Trophoblast cell (in vitro differentiated cells and primary cell): ENCODE data around the gene KAT7.

Experiments
- DNase-seq, 2 donors: peaks; one replicate each; pipeline ENCODE4 v3.0.0-alpha.2; 2016
- H2AFZ ChIP-seq: 2 replicates; pipeline ENCODE4 v1.6.1; 2013; ENCODE audit warnings: low read length, moderate library complexity, mild to moderate bottlenecking; ENCODE audit not compliant: insufficient read depth, poor library complexity
- H2AK5ac ChIP-seq: 2 replicates; pipeline ENCODE4 v1.6.1; 2013; ENCODE audit warnings: mild to moderate bottlenecking, low read length
- H2BK120ac ChIP-seq: 2 replicates; pipeline ENCODE4 v1.6.1; 2013; ENCODE audit warnings: low read length, mild to moderate bottlenecking, moderate library complexity; ENCODE audit not compliant: insufficient read depth, poor library complexity
- H2BK12ac ChIP-seq: 2 replicates; pipeline ENCODE4 v1.6.1; 2013; ENCODE audit warnings: mild to moderate bottlenecking, low read length, moderate library complexity
- H2BK5ac ChIP-seq: 2 replicates; pipeline ENCODE4 v1.6.1; 2013; ENCODE audit warnings: low read length, low read depth, moderate library complexity, mild to moderate bottlenecking; ENCODE audit not compliant: poor library complexity
- H3K14ac ChIP-seq: 2 replicates; pipeline ENCODE4 v1.6.1; 2013; ENCODE audit warnings: mild to moderate bottlenecking, low read length
- H3K18ac ChIP-seq: 2 replicates; pipeline ENCODE4 v1.6.1; 2013; ENCODE audit warnings: mild to moderate bottlenecking, low read length
- H3K23ac ChIP-seq: 2 replicates; pipeline ENCODE4 v1.6.1; 2013; ENCODE audit warnings: low read length
- H3K27ac ChIP-seq: 2 replicates; pipeline ENCODE4 v1.5.1; 2013; ENCODE audit warnings: low read depth, mild to moderate bottlenecking, inconsistent platforms, low read length, moderate library complexity
- H3K27me3 ChIP-seq: 2 replicates; pipeline ENCODE4 v1.6.1; 2013; ENCODE audit warnings: inconsistent platforms, mild to moderate bottlenecking, low read length, moderate library complexity; ENCODE audit not compliant: insufficient read depth
- H3K36me3 ChIP-seq, 2 experiments: 1 replicate in 1 of 2; 2 replicates in 1 of 2; pipeline ENCODE4 v1.6.1; 2013; ENCODE audit warnings: low read length in 2 of 2, mild to moderate bottlenecking in 2 of 2, moderate library complexity in 1 of 2; ENCODE audit not compliant: insufficient read depth in 2 of 2, control insufficient read depth in 1 of 2
- H3K4ac ChIP-seq: 2 replicates; pipeline ENCODE4 v1.6.1; 2013; ENCODE audit warnings: low read depth, mild to moderate bottlenecking, low read length, moderate library complexity
- H3K4me1 ChIP-seq, 2 experiments: 1 replicate in 1 of 2; 2 replicates in 1 of 2; pipeline ENCODE4 v1.6.1; 2013; ENCODE audit warnings: low read length in 2 of 2, mild to moderate bottlenecking in 2 of 2, moderate library complexity in 1 of 2; ENCODE audit not compliant: insufficient read depth in 2 of 2, control insufficient read depth in 1 of 2
- H3K4me2 ChIP-seq: 2 replicates; pipeline ENCODE4 v1.6.1; 2013; ENCODE audit warnings: inconsistent platforms, mild to moderate bottlenecking, low read length, moderate library complexity
- H3K4me3 ChIP-seq: 2 replicates; pipeline ENCODE4 v1.5.1; 2013; ENCODE audit warnings: mild to moderate bottlenecking, low read depth, low read length, inconsistent platforms
- H3K79me1 ChIP-seq: one replicate; pipeline ENCODE4 v1.6.1; 2013; ENCODE audit warnings: low read length
- H3K79me2 ChIP-seq: 2 replicates; pipeline ENCODE4 v1.6.1; 2013; ENCODE audit warnings: low read length, mild to moderate bottlenecking; ENCODE audit not compliant: control insufficient read depth, insufficient read depth, poor library complexity
- H3K9ac ChIP-seq: 2 replicates; pipeline ENCODE4 v1.6.1; 2013; ENCODE audit warnings: mild to moderate bottlenecking, low read length
- H3K9me3 ChIP-seq: 2 replicates; pipeline ENCODE4 v1.6.1; 2013; ENCODE audit warnings: low read depth, mild to moderate bottlenecking, control low read depth, inconsistent platforms, low read length; ENCODE audit not compliant: insufficient read depth
- H4K12ac ChIP-seq: 2 replicates; pipeline ENCODE4 v1.6.1; 2013; ENCODE audit warnings: low read depth, mild to moderate bottlenecking, low read length, moderate library complexity
- H4K8ac ChIP-seq: 2 replicates; pipeline ENCODE4 v1.6.1; 2013; ENCODE audit warnings: low read depth, mild to moderate bottlenecking, low read length, moderate library complexity
- H4K91ac ChIP-seq: one replicate; pipeline ENCODE4 v1.6.1; 2013; ENCODE audit warnings: low read depth, mild to moderate bottlenecking, low read length, moderate library complexity
- WGBS: extraction: QIAGEN DNeasy Blood & Tissue Kit; methylation state at CpG from one replicate; pipeline ENCODE4 v1.1.7; 2013; ENCODE audit warnings: missing lambda C conversion rate; ENCODE audit not compliant: insufficient read length, insufficient coverage; ENCODE audit errors: extremely low coverage; 5-methylcytosine and 5-hydroxymethylcytosine counted together

Gene KAT7

GRCh38 chr17:49882434-49882833, 94.0 kb downstream of the KAT7 start:
- Histone ChIP-seq H2BK5ac (peak overlapping the region; percentile 45), H2BK120ac (peak overlapping the region; percentile 23), H3K14ac (peak overlapping the region; percentile 84), H2AK5ac (peak overlapping the region; percentile 5), H3K27ac (peak overlapping the region; percentile 63), H3K4me2 (no peak overlapping the region), H3K4me3 (no peak overlapping the region), H2BK12ac (peak overlapping the region; percentile 81), H4K91ac (peak overlapping the region; percentile 86), H3K27me3 (no peaks in the 10 kb centered on the region), H3K79me2 (peaks cover 6% of the 10 kb centered on the region), H3K18ac (peak overlapping the region; percentile 18), H4K8ac (peak overlapping the region; percentile 12), H3K4me1 (peaks cover 55 to 60% of the 10 kb centered on the region in 2 experiments), H3K9ac (no peak overlapping the region), H3K9me3 (no peaks in the 10 kb centered on the region), H2AFZ (peak overlapping the region; percentile 15), H3K79me1 (peaks cover 62% of the 10 kb centered on the region), H3K4ac (no peak overlapping the region), H3K36me3 (no peaks in the 10 kb centered on the region), H3K23ac (no peak overlapping the region), H4K12ac (no peak overlapping the region)
- DNase-seq, result peak; percentile 89 to 93
- WGBS, result no CpG with 5 or more reads among the region's 7 CpGs
